Measurements from ENCODE around the gene TNIK. TPM values are rescaled to one million over a fixed set of nuclear protein-coding genes. Genes with fewer than 3 reads are reported as not detected.

TNIK gene
- polyA plus RNA-seq, 1 of the 3 experiments (the other 2 are of a cell fraction) = 19.4 TPM

DNA sequence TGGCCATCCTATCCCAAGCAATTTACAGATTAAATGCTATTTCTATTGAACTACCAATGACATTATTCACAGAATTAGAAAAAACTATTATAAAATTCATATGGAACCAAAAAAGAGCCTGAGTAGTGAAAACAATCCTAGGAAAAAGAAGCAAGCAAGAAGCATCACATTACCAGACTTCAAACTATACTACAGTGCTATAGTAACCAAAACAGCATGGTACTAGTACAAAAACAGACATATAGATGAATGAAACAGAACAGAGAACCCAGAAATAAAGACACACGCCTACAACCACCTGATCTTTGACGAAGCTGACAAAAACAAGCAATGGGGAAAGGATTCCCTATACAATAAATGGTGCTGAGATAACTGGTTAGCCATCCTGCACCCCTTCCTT, 152.2 kb downstream of the TNIK start:
- no peaks in the 10 kb centered on the region for H3K9me3 ChIP-seq
- no peaks in the 10 kb centered on the region for H3K36me3 ChIP-seq (replicated peaks in 1 of 2; ENCODE audit: control insufficient read depth in 1 of 2, insufficient read depth in 2 of 2, low read length in 1 of 2)
- no peaks in the 10 kb centered on the region for H3K27me3 ChIP-seq (ENCODE audit: insufficient read depth)
- no peak overlapping the region for H2AFZ ChIP-seq (ENCODE audit: low read depth)
- POLR2A ChIA-PET = no interaction called here
- 56% methylated on average over 2 of the region's 2 CpGs for WGBS (ENCODE audit: low lambda C conversion rate)
- H3K9ac ChIP-seq = no peak overlapping the region
- no peaks in the 10 kb centered on the region for H3K9me2 ChIP-seq
- peaks cover 61% of the 10 kb centered on the region for H3K79me2 ChIP-seq (ENCODE audit: insufficient read depth)
- H3K27ac ChIP-seq (ENCODE audit: low read depth in 2 of 2, low read length in 1 of 2) = peak overlapping the region in 1 of 2 experiments; percentile 97; a peak in 2 of 4 replicates
- H3F3A ChIP-seq (replicated peaks; ENCODE audit: insufficient read depth) = peaks cover 36% of the 10 kb centered on the region
- no peak overlapping the region for H3K4me3 ChIP-seq (ENCODE audit: low read depth in 2 of 2, low read length in 1 of 2)
- H4K20me1 ChIP-seq (ENCODE audit: insufficient read depth) = no peaks in the 10 kb centered on the region
- CTCF ChIA-PET = no interaction called here
- H3K4me1 ChIP-seq (ENCODE audit: control insufficient read depth in 1 of 2, insufficient read depth in 2 of 2, low read depth in 1 of 2, low read length in 1 of 2) = peaks cover 3 to 12% of the 10 kb centered on the region in 2 experiments; a peak in 3 of 4 replicates
- DNase-seq = no peak
- no peak overlapping the region for H3K4me2 ChIP-seq
- TF ChIP-seq SMC3 (IDR thresholded peaks at IDR 0.05; ENCODE audit: low read depth, low read length) (no peak), TEAD4 (IDR thresholded peaks at IDR 0.05; ENCODE audit: borderline replicate concordance, insufficient read depth) (no peak), YY1 (IDR thresholded peaks at IDR 0.05; ENCODE audit: low read depth) (no peak)
- TF ChIP-seq, protein P1, sequence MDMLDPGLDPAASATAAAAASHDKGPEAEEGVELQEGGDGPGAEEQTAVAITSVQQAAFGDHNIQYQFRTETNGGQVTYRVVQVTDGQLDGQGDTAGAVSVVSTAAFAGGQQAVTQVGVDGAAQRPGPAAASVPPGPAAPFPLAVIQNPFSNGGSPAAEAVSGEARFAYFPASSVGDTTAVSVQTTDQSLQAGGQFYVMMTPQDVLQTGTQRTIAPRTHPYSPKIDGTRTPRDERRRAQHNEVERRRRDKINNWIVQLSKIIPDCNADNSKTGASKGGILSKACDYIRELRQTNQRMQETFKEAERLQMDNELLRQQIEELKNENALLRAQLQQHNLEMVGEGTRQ (IDR thresholded peaks at IDR 0.05; ENCODE audit: borderline replicate concordance, low read depth, low read length) = no peak

DNA sequence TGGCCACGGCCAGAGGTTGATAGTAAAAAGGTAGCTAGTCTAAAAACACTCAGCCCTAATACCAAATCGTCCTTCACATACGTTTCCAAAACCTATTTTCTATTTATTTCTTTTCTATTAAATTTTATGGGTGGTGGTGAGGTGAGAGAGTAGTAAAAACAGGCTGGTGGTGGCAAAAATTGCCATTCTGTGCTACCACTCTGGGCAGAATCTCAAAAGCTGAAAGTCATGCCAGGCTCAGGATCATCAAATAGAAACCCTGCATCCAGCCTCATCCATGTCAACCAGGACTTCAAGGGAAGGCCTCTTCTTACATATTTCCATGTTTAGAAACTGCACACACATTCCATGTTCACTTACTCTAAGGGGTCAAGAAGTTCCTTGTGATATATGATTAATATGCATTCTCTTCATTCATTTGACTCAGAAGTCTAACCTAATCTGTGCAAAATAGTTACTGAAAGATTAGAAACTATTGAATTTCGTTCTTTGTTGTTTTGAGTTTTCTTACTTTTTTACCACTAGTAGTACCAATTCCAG, 153.1 kb downstream of the TNIK start:
- peak overlapping the region; percentile 74 to 97; a peak in 3 of 4 replicates for H3K27ac ChIP-seq (ENCODE audit: low read depth in 2 of 2, low read length in 1 of 2)
- ChIA-PET CTCF (no interaction called here), POLR2A (no interaction called here)
- no peaks in the 10 kb centered on the region for H3K9me3 ChIP-seq
- 66% methylated on average over 4 of the region's 4 CpGs for WGBS (ENCODE audit: low lambda C conversion rate)
- peaks cover 3 to 12% of the 10 kb centered on the region in 2 experiments; a peak in 3 of 4 replicates for H3K4me1 ChIP-seq (ENCODE audit: control insufficient read depth in 1 of 2, insufficient read depth in 2 of 2, low read depth in 1 of 2, low read length in 1 of 2)
- H3K9me2 ChIP-seq = no peaks in the 10 kb centered on the region
- H3K79me2 ChIP-seq (ENCODE audit: insufficient read depth) = peaks cover 70% of the 10 kb centered on the region
- TF ChIP-seq TEAD4 (IDR thresholded peaks at IDR 0.05; ENCODE audit: borderline replicate concordance, insufficient read depth) (no peak), EP300 (IDR thresholded peaks at IDR 0.05; ENCODE audit: borderline replicate concordance in 1 of 2, low read depth in 1 of 2, low read length in 1 of 2) (0 out of 4 replicates have a peak, but pooled peaks of 1 of the 2 experiments have one; percentile 2)
- no peak overlapping the region for H2AFZ ChIP-seq (ENCODE audit: low read depth)
- H3K4me2 ChIP-seq = no peak overlapping the region
- no peaks in the 10 kb centered on the region for H3K27me3 ChIP-seq (ENCODE audit: insufficient read depth)
- peak overlapping the region; percentile 51; the same call in 1 of the 2 replicates for H3K9ac ChIP-seq
- no peak for DNase-seq
- H3F3A ChIP-seq (replicated peaks; ENCODE audit: insufficient read depth) = peaks cover 36% of the 10 kb centered on the region
- no peaks in the 10 kb centered on the region for H3K36me3 ChIP-seq (replicated peaks in 1 of 2; ENCODE audit: control insufficient read depth in 1 of 2, insufficient read depth in 2 of 2, low read length in 1 of 2)
- H3K4me3 ChIP-seq (ENCODE audit: low read depth in 2 of 2, low read length in 1 of 2) = no peak overlapping the region
- H4K20me1 ChIP-seq (ENCODE audit: insufficient read depth) = no peaks in the 10 kb centered on the region

DNA sequence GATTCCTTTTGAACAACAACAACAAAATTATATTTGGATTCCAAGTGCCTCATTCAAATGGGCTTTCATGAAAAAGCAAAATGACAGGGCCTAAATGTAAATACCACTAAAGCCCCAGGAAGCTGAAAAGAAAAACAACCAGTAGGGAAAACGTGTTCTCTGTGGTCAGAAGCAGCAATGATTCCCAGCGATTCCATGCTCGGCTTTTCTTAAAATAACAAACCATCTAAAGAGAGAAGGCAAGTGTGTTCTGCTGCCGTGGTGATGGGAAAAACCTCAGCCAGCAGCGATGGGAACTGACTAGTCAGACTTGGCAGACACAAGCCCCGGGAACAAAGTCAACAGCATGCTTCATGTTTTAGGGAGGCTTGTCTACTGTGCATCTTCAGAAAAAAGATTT, 153.6 kb downstream of the TNIK start:
- H3K9me2 ChIP-seq = no peaks in the 10 kb centered on the region
- no peaks in the 10 kb centered on the region for H3K27me3 ChIP-seq (ENCODE audit: insufficient read depth)
- H3K4me3 ChIP-seq (ENCODE audit: low read depth in 2 of 2, low read length in 1 of 2) = peak overlapping the region in 1 of 2 experiments; percentile 12; a peak in 2 of 4 replicates
- H3K79me2 ChIP-seq (ENCODE audit: insufficient read depth) = peaks cover 69% of the 10 kb centered on the region
- H3K4me2 ChIP-seq = peak overlapping the region; percentile 51; the same call in 1 of the 2 replicates
- H3K36me3 ChIP-seq (replicated peaks in 1 of 2; ENCODE audit: control insufficient read depth in 1 of 2, insufficient read depth in 2 of 2, low read length in 1 of 2) = no peaks in the 10 kb centered on the region
- POLR2A ChIA-PET = no interaction called here
- H3K27ac ChIP-seq (ENCODE audit: low read depth in 2 of 2, low read length in 1 of 2) = peak overlapping the region; percentile 74 to 97
- peaks cover 0 to 12% of the 10 kb centered on the region in 2 experiments; a peak in 2 of 4 replicates for H3K4me1 ChIP-seq (ENCODE audit: control insufficient read depth in 1 of 2, insufficient read depth in 2 of 2, low read depth in 1 of 2, low read length in 1 of 2)
- peaks cover 36% of the 10 kb centered on the region for H3F3A ChIP-seq (replicated peaks; ENCODE audit: insufficient read depth)
- no peaks in the 10 kb centered on the region for H3K9me3 ChIP-seq
- peak overlapping the region; percentile 59; the same call in 1 of the 2 replicates for H3K9ac ChIP-seq
- H2AFZ ChIP-seq (ENCODE audit: low read depth) = no peak overlapping the region
- no peak for DNase-seq
- 15% methylated on average over 6 of the region's 6 CpGs for WGBS (ENCODE audit: low lambda C conversion rate)
- CTCF ChIA-PET = no interaction called here
- H4K20me1 ChIP-seq (ENCODE audit: insufficient read depth) = no peaks in the 10 kb centered on the region
- TF ChIP-seq, protein P2, sequence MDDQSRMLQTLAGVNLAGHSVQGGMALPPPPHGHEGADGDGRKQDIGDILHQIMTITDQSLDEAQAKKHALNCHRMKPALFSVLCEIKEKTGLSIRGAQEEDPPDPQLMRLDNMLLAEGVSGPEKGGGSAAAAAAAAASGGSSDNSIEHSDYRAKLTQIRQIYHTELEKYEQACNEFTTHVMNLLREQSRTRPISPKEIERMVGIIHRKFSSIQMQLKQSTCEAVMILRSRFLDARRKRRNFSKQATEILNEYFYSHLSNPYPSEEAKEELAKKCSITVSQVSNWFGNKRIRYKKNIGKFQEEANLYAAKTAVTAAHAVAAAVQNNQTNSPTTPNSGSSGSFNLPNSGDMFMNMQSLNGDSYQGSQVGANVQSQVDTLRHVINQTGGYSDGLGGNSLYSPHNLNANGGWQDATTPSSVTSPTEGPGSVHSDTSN (IDR thresholded peaks at IDR 0.05) = peak; percentile 58
- TF ChIP-seq YY1 (IDR thresholded peaks at IDR 0.05; ENCODE audit: low read depth) (0 out of 2 replicates have a peak, but pooled peaks have one; percentile 16), NFIC (IDR thresholded peaks at IDR 0.05; ENCODE audit: borderline replicate concordance) (peak; percentile 88), POLR2AphosphoS5 (IDR thresholded peaks at IDR 0.05; ENCODE audit: low read depth, low read length) (peak; percentile 46; the same call in 1 of the 2 replicates), FOXJ3 (CRISPR knock-in tag; IDR thresholded peaks at IDR 0.05) (no peak), TCF12 (IDR thresholded peaks at IDR 0.05) (peak; percentile 62), EZH2phosphoT487 (IDR thresholded peaks at IDR 0.05; ENCODE audit: borderline replicate concordance, low read depth) (no peak), NRF1 (IDR thresholded peaks at IDR 0.05; ENCODE audit: low read depth, low read length) (no peak), FOSL2 (IDR thresholded peaks at IDR 0.05; ENCODE audit: borderline replicate concordance, low read depth) (no peak; the same call in 1 of the 2 replicates), TAF1 (IDR thresholded peaks at IDR 0.05; ENCODE audit: borderline replicate concordance, low read depth, low read length) (no peak; the same call in 1 of the 2 replicates), RXRA (IDR thresholded peaks at IDR 0.05; ENCODE audit: borderline replicate concordance, low read depth) (peak; percentile 43; the same call in 1 of the 2 replicates), JUND (IDR thresholded peaks at IDR 0.05) (peak; percentile 32; the same call in 1 of the 2 replicates), MEF2A (IDR thresholded peaks at IDR 0.05; ENCODE audit: borderline replicate concordance, low read depth) (peak; percentile 40; the same call in 1 of the 2 replicates)
- TF ChIP-seq, protein P3, sequence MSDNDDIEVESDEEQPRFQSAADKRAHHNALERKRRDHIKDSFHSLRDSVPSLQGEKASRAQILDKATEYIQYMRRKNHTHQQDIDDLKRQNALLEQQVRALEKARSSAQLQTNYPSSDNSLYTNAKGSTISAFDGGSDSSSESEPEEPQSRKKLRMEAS (IDR thresholded peaks at IDR 0.05; ENCODE audit: low read depth) = peak; percentile 85; the same call in 1 of the 2 replicates
- TF ChIP-seq, protein P4, sequence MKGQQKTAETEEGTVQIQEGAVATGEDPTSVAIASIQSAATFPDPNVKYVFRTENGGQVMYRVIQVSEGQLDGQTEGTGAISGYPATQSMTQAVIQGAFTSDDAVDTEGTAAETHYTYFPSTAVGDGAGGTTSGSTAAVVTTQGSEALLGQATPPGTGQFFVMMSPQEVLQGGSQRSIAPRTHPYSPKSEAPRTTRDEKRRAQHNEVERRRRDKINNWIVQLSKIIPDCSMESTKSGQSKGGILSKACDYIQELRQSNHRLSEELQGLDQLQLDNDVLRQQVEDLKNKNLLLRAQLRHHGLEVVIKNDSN (IDR thresholded peaks at IDR 0.05; ENCODE audit: borderline replicate concordance, low read depth) = 0 out of 2 replicates have a peak, but pooled peaks have one; percentile 12
